A549 (cell line): ENCODE results near the gene FAT1.

Experiments used
- CBX2 ChIP-seq: fragments of 200-600 bp; sonication (generic); IDR thresholded peaks from 2 replicates; pipeline ENCODE4 v1.6.1; 2016; ENCODE audit warnings: low read depth, mild to moderate bottlenecking, borderline replicate concordance
- HOXA7 ChIP-seq: fragments of 250-450 bp; sonication (Bioruptor Pico); IDR thresholded peaks from 2 replicates; pipeline ENCODE4 v1.5.0; 2020; ENCODE audit warnings: mild to moderate bottlenecking, moderate library complexity
- POLR2A ChIP-seq: IDR thresholded peaks from 2 replicates; pipeline ENCODE4 v1.6.1; 2012; ENCODE audit warnings: mild to moderate bottlenecking, low read length
- RFX5 ChIP-seq: fragments of 450-650 bp; IDR thresholded peaks from 2 replicates; pipeline ENCODE4 v1.7.1; 2014; ENCODE audit warnings: antibody characterized with exemption, mild to moderate bottlenecking, moderate library complexity
- TF ChIP-seq, protein P1 (sequence below): fragments of >200 bp; sonication (Bioruptor Twin); formaldehyde crosslinking; IDR thresholded peaks from 3 replicates; pipeline ENCODE4 v1.5.1; 2016

GRCh38 chr4:186743261-186743660 is 19.6 kb upstream of the FAT1 start:
- TF ChIP-seq, protein P1, sequence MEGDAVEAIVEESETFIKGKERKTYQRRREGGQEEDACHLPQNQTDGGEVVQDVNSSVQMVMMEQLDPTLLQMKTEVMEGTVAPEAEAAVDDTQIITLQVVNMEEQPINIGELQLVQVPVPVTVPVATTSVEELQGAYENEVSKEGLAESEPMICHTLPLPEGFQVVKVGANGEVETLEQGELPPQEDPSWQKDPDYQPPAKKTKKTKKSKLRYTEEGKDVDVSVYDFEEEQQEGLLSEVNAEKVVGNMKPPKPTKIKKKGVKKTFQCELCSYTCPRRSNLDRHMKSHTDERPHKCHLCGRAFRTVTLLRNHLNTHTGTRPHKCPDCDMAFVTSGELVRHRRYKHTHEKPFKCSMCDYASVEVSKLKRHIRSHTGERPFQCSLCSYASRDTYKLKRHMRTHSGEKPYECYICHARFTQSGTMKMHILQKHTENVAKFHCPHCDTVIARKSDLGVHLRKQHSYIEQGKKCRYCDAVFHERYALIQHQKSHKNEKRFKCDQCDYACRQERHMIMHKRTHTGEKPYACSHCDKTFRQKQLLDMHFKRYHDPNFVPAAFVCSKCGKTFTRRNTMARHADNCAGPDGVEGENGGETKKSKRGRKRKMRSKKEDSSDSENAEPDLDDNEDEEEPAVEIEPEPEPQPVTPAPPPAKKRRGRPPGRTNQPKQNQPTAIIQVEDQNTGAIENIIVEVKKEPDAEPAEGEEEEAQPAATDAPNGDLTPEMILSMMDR: no peak
- TF ChIP-seq RFX5 (no peak), HOXA7 (CRISPR knock-in tag) (no peak), POLR2A (no peak), CBX2 (no peak)
